ENCODE results near the gene PPP2R5D.

Gene PPP2R5D

DNA sequence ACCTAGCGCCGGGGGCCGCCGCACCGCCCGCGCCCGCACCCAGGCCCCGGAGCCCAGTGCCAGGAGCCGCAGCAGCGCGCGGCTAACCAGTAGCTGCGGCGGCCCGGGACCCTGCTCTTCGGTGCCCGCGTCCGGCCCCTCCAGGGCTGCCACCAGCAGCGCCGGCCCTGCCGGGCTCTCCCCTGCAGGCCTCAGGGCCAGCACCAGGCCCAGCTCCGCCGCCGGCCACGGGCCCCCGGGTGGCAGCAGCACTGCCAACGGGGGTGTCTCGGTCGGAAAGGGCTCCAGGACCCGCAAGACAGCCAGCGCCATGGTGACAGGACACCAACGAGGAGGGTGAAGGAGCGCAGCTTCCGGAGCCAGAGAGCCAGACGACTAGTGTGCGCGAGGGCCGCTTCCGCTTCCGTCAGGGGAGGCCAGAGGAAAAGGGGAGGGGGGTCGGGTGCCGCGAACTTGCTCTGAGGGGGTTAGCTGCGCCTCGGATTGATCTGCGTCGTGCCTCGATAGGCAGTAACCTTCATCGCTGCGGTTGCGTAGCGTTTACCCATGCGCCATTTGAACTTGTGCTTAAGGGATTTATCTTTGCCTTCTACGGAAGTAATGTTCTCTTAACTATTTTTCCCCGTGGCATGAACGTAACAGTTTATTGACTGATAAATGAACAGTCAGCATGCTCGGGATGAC is 5.4 kb upstream of the PPP2R5D start, which contains the start of gene PEX6:
PEX6 (minus strand) TSS at position 343 of the 684 bp plus-strand sequence; CDS start at position 312, 31 bp downstream.
- Histone ChIP-seq H3K36me3 (ENCODE audit: control insufficient read depth, insufficient read depth, low read length) (no peaks in the 10 kb centered on the region; the same call in none of the 2 replicates), H3K27me3 (replicated peaks; ENCODE audit: control insufficient read depth, insufficient read depth, low read length) (no peaks in the 10 kb centered on the region), H3K4me3 (replicated peaks; ENCODE audit: low read depth, low read length) (peak within 1 kb of the TSS; percentile 73)
- DNase-seq (ENCODE audit: extremely low read depth, insufficient read length): peak; percentile 90
- TF ChIP-seq, protein P1, sequence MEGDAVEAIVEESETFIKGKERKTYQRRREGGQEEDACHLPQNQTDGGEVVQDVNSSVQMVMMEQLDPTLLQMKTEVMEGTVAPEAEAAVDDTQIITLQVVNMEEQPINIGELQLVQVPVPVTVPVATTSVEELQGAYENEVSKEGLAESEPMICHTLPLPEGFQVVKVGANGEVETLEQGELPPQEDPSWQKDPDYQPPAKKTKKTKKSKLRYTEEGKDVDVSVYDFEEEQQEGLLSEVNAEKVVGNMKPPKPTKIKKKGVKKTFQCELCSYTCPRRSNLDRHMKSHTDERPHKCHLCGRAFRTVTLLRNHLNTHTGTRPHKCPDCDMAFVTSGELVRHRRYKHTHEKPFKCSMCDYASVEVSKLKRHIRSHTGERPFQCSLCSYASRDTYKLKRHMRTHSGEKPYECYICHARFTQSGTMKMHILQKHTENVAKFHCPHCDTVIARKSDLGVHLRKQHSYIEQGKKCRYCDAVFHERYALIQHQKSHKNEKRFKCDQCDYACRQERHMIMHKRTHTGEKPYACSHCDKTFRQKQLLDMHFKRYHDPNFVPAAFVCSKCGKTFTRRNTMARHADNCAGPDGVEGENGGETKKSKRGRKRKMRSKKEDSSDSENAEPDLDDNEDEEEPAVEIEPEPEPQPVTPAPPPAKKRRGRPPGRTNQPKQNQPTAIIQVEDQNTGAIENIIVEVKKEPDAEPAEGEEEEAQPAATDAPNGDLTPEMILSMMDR (IDR thresholded peaks at IDR 0.05; ENCODE audit: insufficient read depth, low read length, poor library complexity, severe bottlenecking): no peak

- TF ChIP-seq, protein P1 (IDR thresholded peaks at IDR 0.05; ENCODE audit: insufficient read depth, low read length, poor library complexity, severe bottlenecking): no peak
These were observed 4.7 kb upstream of the PPP2R5D start for GRCh38 chr6:42979523-42980177.

DNA sequence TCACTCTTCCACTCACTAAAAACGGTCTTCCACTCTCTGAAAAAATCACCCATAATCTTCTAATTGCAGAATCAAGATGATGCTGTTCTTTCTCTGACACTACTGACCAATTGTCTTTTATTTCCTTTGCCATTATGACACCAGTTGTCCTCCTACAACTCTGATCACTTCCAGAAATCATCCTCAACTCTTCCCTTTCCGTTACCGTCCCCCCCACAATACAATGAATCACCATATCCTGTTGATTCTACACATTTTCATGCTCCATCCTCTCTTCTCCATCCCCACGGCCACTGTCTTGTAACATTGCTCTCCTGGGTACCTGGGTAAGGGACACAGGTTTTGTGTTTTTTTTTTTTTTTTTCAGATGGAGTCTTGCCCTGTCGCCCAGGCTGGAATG is 2.5 kb upstream of the PPP2R5D start:
- Histone ChIP-seq H3K4me3 (replicated peaks; ENCODE audit: low read depth, low read length) (no peak overlapping the region), H3K27me3 (replicated peaks; ENCODE audit: control insufficient read depth, insufficient read depth, low read length) (no peaks in the 10 kb centered on the region), H3K36me3 (ENCODE audit: control insufficient read depth, insufficient read depth, low read length) (no peaks in the 10 kb centered on the region)
- no peak for DNase-seq (ENCODE audit: extremely low read depth, insufficient read length)
- TF ChIP-seq, protein P1 (IDR thresholded peaks at IDR 0.05; ENCODE audit: insufficient read depth, low read length, poor library complexity, severe bottlenecking): no peak

More at GRCh38 chr6:42979523-42980177, 4.7 kb upstream of the PPP2R5D start:
- Histone ChIP-seq H3K27me3 (replicated peaks; ENCODE audit: control insufficient read depth, insufficient read depth, low read length) (no peaks in the 10 kb centered on the region), H3K4me3 (replicated peaks; ENCODE audit: low read depth, low read length) (peak overlapping the region; percentile 73), H3K36me3 (ENCODE audit: control insufficient read depth, insufficient read depth, low read length) (no peaks in the 10 kb centered on the region; the same call in 1 of the 2 replicates)
- DNase-seq (ENCODE audit: extremely low read depth, insufficient read length): no peak

DNA sequence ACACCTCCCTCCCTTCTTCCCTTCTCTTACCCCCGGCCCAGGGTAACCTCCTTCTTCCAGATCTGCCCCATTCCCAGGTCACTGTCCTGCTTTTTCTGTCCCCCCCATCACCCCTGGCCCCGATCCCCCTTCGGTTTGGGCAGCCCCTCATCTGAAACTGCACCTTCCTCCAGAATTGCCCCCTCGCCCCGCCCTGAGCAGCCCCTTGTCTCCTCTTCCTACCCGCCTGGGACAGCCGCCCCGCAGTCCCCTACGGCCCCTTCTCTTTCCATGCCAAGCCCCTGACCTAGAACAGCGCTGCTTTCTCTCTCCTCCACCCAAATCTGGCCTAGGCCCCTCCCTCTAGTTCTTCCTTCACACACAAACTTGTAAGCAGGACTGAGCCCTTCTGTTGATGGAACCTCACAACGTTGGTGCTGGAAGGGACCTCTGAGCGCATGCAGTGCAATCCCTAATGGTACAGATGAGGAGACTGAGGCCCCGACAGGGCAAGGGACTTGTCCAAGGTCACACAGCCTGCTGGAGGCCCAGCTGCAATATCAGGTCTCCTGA is 630 bp downstream of the PPP2R5D start:
- TF ChIP-seq, protein P1 (IDR thresholded peaks at IDR 0.05; ENCODE audit: insufficient read depth, low read length, poor library complexity, severe bottlenecking): no peak
- H3K4me3 ChIP-seq (replicated peaks; ENCODE audit: low read depth, low read length): peak overlapping the region; percentile 83
- H3K27me3 ChIP-seq (replicated peaks; ENCODE audit: control insufficient read depth, insufficient read depth, low read length): no peaks in the 10 kb centered on the region
- H3K36me3 ChIP-seq (ENCODE audit: control insufficient read depth, insufficient read depth, low read length): peaks cover 2% of the 10 kb centered on the region
- no peak for DNase-seq (ENCODE audit: extremely low read depth, insufficient read length)

DNA sequence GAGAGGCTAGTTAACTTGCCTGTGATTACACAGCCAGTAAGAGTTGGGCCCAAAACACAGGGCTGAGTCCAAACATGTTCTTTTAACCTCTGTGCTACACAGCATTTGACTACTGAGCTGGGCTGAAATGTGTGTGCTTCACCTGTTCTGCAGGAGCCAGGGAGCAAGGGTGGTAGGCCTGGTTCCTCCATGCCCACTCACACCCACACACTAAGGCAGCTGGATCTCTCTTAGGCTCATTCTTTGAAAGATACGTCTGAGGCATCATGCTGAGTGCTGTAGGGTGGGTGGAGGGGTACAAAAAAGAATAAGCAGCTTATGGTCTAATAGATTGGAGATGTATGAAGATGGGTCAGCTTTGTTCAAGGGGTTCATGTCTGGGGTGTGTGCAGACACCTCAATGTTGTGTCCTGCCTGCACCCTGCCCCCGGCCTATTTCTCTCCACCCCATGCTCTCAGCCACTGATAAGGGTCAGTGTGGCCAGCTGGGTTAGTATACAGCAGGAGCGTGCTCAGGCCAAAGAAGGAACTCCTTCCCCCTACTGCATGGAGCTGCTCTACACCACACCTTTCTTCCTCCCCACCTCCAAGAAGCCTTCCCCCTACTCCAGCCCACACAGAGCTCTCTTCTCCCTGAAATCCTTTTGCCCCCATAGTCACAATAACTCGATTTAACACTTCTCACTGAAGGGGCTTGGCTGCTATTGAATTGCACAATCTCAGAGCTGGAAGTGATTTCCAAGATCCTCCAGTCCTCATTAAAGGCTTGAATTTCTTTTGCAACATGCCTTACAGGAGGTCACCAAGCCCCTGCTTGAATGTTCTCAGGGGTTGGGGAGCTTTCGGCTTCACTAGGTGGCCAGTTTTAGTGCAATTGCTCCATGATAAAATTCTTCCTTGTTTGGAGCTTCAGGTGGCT is 3.4 kb downstream of the PPP2R5D start:
- no peak for DNase-seq (ENCODE audit: extremely low read depth, insufficient read length)
- H3K4me3 ChIP-seq (replicated peaks; ENCODE audit: low read depth, low read length): no peak overlapping the region
- H3K27me3 ChIP-seq (replicated peaks; ENCODE audit: control insufficient read depth, insufficient read depth, low read length): no peaks in the 10 kb centered on the region
- TF ChIP-seq, protein P1 (IDR thresholded peaks at IDR 0.05; ENCODE audit: insufficient read depth, low read length, poor library complexity, severe bottlenecking): no peak
- peaks cover 5% of the 10 kb centered on the region for H3K36me3 ChIP-seq (ENCODE audit: control insufficient read depth, insufficient read depth, low read length)

Data from GM06990 (cell line).